ENCODE results near the gene SLC25A25.
A peak's percentile ranks its signal among the peaks of the same experiment; 100 is the strongest.
"Not testable (repeated sequence)": the region's sequence is repeated elsewhere in the genome, so short reads cannot be mapped to it uniquely, and the experiment has no call there.

Gene SLC25A25

GRCh38 chr9:128053560-128053959, 14.5 kb upstream of the SLC25A25 start:
- DNase-seq, result no peak

- DNase-seq, result no peak
Observed at GRCh38 chr9:128054087-128054486, 13.9 kb upstream of the SLC25A25 start.

- no peak for DNase-seq
Observed at GRCh38 chr9:128055344-128056040, 12.5 kb upstream of the SLC25A25 start.

- DNase-seq, result no peak
Observed at GRCh38 chr9:128056086-128056485, 11.9 kb upstream of the SLC25A25 start.

GRCh38 chr9:128056887-128057723, 10.9 kb upstream of the SLC25A25 start:
- DNase-seq, result peak; percentile 65

- DNase-seq, result no peak
Observed at GRCh38 chr9:128057724-128058409, 10.2 kb upstream of the SLC25A25 start.

GRCh38 chr9:128059365-128059983, 8.6 kb upstream of the SLC25A25 start:
- DNase-seq, result no peak

- DNase-seq, result no peak
Observed at GRCh38 chr9:128061275-128061960, 6.6 kb upstream of the SLC25A25 start.

GRCh38 chr9:128062279-128062678, 5.8 kb upstream of the SLC25A25 start:
- no peak for DNase-seq

GRCh38 chr9:128062846-128063831, 4.9 kb upstream of the SLC25A25 start:
- no peak for DNase-seq

GRCh38 chr9:128065907-128066712, 1.9 kb upstream of the SLC25A25 start:
- DNase-seq, result no peak

- peak; percentile 97 for DNase-seq
Observed at GRCh38 chr9:128066713-128067644, 1.1 kb upstream of the SLC25A25 start, which contains the start of gene NAIF1. TSS of gene NAIF1 (minus strand) at chr9:128067320. CDS start at chr9:128067101, 219 bp downstream.

- peak; percentile 66 for DNase-seq
Observed at GRCh38 chr9:128068386-128069205, 564 bp downstream of the SLC25A25 start.

GRCh38 chr9:128070874-128071273, 2.8 kb downstream of the SLC25A25 start:
- no peak for DNase-seq

- not testable (repeated sequence) for DNase-seq
Observed at GRCh38 chr9:128071475-128071874, 3.4 kb downstream of the SLC25A25 start.

- DNase-seq, result peak; percentile 55
Observed at GRCh38 chr9:128072144-128073021, 4.4 kb downstream of the SLC25A25 start.

- DNase-seq, result no peak
Observed at GRCh38 chr9:128073253-128073886, 5.3 kb downstream of the SLC25A25 start.

Data from NCI-H146 (cell line).